NCI-H1930 (cell line): ENCODE results near the gene USP15.
"Not testable (repeated sequence)": the region's sequence is repeated elsewhere in the genome, so short reads cannot be mapped to it uniquely, and the experiment has no call there.

Source experiments
- DNase-seq, 2 experiments: peaks; one replicate each; lab custom pipeline; 2025; lab: John Stamatoyannopoulos, UW

The USP15 gene

DNA sequence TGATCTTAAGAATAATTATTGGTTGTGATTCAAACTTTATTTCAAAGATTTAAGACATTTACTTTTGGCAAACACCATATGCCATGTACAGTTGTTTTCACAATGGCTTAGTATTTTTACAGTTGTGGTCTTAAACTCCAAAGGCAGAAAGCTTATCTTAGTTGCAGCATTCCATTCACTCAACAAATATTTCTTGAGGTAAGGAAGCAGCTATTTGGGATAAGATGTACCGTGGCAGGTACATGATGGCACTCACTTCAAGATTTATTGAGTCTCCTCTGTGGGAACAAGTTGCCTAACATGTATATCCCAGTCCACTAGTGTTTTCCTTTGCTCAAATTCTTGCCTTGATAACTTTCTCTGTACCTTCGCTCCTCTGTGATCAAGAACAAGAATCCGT is 198.4 kb downstream of the USP15 start:
- no peak for DNase-seq

GRCh38 chr12:62459976-62460375 is 199.8 kb downstream of the USP15 start:
- DNase-seq: no peak

GRCh38 chr12:62461171-62461837 is 201.1 kb downstream of the USP15 start:
- DNase-seq: not testable (repeated sequence)

GRCh38 chr12:62463252-62463651 is 203.0 kb downstream of the USP15 start:
- not testable (repeated sequence) for DNase-seq
